DMS 273 (cell line): ENCODE results near the gene PARP8.
"Not testable (repeated sequence)": the region's sequence is repeated elsewhere in the genome, so short reads cannot be mapped to it uniquely, and the experiment has no call there.

Source experiments
- DNase-seq: peaks from one replicate; lab custom pipeline; 2025; ENCODE audit not compliant: unreplicated experiment; lab: John Stamatoyannopoulos, UW

Gene PARP8, protein sequence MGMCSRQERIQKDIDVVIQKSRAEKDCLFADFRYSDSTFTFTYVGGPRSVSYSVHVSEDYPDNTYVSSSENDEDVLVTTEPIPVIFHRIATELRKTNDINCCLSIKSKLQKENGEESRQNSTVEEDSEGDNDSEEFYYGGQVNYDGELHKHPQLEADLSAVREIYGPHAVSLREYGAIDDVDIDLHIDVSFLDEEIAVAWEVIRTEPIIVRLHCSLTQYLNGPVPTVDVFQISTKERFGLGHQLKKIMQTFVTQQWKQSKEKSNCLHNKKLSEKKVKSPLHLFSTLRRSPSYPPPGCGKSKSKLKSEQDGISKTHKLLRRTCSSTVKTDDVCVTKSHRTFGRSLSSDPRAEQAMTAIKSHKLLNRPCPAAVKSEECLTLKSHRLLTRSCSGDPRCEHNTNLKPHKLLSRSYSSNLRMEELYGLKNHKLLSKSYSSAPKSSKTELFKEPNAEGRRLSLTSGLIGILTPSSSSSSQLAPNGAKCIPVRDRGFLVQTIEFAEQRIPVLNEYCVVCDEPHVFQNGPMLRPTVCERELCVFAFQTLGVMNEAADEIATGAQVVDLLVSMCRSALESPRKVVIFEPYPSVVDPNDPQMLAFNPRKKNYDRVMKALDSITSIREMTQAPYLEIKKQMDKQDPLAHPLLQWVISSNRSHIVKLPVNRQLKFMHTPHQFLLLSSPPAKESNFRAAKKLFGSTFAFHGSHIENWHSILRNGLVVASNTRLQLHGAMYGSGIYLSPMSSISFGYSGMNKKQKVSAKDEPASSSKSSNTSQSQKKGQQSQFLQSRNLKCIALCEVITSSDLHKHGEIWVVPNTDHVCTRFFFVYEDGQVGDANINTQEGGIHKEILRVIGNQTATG

DNA sequence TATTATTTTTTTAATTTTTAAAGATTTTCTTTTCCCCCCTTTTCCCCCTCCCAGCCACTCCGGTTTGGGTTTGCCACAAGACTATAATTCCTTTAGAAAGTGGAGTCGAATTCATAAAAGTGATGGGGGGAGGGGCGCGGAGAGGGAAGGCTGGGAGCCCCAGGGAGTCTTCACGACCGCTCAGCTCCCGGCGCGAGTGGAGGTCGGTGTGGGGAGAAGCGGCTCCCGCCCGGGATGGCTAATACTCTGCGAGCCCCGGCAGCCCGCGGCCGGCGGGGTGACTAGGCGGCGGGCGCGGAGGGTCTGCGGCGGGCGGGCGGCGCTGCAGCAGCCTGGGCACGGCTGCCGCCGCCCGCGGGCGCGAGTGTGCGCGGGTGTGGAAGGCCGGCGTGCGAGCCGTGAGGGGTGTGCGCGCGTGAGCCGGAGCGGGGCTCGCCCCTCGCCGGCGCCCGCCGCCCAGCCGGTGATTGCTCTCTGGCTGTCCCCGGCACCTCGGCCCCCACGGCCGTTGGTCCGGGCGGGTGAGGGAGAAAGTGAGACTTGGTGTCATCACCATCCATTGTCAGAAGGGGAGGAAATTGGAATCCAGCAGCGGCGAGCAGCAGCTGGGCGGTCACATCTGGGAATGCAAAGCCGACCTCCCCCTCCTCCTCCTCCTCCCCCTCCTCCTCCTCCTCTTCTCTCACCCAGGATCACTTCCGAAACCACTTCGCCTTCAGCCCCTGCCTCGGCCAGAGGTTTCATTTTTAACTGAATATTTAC, at the start of gene PARP8:
Gene PARP8 (plus strand): TSS at position 377 of the 762 bp plus-strand sequence. CDS start 459 bp downstream, outside the sequence.
- peak; percentile 29 for DNase-seq

DNA sequence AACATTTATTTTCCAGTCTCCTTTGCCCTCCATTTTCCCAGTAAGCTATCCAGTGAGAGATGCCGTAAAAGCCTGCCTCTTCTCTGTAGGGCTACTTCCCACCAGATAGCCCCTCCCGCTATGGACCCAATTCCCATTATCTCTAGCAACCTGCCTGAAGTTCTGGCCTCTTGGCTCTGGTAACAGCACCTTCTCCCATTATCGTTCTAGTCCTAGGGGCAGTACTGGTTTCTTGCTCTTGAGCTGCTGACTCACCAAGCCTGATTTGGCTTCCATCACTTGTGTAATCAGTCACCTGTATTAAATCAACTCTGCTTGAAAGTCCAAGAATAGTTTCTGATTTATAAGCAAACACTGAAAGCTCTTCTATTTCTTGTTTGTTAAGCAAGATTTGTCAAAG, 42.8 kb upstream of the PARP8 start:
- DNase-seq = no peak

DNA sequence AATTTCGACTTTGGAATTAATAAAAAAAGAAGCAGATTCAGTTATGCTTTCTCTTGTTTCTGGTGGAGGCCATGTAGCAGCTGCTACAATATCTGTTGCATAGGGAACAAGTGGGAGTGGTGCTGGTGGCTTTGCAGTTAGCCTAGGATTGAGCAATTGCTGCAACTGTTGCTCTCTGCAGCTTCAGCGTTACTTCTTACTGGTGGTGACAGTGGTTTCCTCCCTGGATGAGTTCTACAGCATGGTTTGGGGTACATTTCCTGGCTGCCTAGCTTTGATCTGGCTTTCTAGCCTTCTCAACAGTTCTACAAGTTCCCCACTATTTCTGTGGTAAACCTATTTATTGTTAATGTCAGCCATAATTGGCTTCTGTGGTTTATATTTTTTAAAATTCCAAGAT, 31.6 kb upstream of the PARP8 start:
- DNase-seq = not testable (repeated sequence)

GRCh38 chr5:50637576-50637975, 28.9 kb upstream of the PARP8 start:
- not testable (repeated sequence) for DNase-seq

DNA sequence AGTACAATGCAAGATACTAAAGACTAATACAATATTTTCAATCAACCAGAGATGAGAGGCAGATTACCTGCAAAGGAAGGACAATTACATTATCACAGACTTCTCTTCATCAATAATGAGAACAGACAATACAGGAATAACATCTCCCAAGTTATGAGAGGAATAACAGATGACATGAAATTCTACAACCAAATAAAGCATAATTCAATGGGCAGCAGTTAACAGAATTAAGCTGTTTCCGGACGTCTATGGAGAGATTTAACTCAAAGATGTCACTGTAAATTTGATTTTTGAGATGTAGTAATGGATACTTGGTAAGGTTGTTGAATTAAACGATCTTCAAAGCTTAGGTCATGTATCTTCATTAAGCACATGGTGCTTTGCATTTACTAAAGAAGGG, 19.8 kb upstream of the PARP8 start:
- DNase-seq = no peak

DNA sequence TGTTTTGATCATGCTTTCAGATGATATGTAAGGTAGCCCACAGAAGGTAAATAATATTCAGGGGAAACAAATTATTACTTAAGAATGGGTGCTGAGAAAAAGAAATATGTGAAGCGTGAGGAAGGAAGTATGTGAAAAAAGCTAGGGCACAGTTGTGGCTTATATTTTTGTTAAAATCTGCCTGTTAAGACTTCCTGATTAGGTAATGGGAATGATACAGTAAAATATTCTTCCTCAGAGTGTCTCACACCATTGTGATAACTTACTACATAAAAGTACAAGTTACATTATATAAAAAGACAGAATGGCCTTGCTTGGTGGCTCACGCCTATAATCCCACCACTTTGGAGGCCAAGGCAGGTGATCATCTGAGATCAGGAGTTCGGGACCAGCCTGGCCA, 18.7 kb upstream of the PARP8 start:
- DNase-seq = no peak

- no peak for DNase-seq
These were observed 12.5 kb upstream of the PARP8 start for GRCh38 chr5:50653946-50654345.

DNA sequence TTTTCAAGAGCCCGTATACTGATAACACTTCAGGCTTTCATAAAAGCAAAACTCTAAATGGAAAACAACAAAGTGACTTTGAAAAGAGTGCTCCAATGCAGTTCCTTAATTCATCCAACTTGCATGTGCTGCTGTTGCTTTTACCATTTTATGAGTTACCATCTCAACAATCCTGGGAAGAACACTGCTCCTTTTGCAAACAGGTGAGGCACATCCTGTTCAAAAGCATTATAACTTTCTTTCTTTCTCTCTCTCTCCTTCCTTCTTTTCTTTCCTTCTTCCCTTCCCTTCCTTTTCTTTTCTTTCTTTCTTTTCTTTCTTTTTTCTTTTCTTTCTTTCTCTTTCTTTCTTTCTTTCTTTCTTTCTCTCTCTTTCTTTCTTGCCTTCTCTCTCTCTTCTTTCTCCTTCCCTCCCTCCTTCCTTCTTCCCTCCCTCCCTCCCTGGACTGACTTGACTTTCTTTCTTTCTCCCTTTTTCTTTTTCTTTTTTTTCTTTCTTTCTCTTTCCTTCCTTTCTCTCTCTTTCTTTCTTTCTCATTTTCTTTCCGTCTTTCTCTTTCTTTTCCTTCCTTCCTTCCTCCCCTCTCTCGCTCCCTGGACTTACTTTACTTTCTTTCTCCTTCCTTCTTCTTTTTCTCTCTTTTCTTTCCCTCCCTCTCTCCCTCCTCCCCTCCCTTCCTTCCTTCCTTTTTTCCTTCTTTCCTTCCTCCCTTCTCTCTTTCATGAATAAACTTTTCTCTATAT, 11.2 kb upstream of the PARP8 start:
- DNase-seq = no peak

- no peak for DNase-seq
These were observed 10.6 kb upstream of the PARP8 start for GRCh38 chr5:50655810-50656205.

GRCh38 chr5:50657044-50657443, 9.4 kb upstream of the PARP8 start:
- no peak for DNase-seq

DNA sequence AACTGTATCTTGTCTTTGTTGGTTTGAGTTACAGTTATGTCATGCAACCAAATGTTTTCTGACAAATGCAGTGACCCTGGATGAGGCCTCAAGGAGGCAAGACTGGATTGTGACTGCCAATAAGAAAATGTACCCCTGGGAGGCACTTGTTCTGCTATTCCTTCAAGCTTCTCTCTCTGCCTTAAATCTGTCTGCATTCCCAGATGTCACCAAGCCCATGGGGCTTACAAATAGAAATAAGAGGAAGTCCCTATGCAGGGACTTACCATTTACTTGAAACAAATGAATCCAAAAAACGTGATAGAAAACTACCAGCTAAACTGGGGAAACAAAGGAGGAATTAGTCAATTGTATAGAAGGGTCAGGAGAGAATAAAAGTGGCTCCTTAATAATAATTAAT, 8.2 kb upstream of the PARP8 start:
- no peak for DNase-seq

DNA sequence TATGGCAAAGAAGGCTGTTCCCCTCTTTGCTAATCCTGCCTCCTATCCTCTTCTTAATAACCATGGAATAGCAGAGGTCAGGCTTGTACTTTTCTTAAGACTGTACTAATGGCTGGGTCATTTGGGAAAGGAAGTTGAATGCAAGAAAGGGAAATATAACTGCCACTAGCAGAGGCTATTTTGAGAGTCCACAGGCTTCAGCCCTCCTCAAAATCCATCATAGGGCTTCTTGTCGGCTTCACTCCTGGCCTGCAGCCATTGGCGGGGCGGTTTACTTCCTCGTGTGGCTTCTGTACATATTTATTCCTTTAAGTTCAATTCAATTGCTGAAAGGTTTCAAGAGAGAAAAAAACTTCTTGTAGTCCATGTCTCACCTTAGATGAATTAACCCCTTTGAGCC, 2.8 kb upstream of the PARP8 start:
- DNase-seq = no peak

- DNase-seq = no peak
These were observed 1.3 kb upstream of the PARP8 start for GRCh38 chr5:50665091-50665490.

GRCh38 chr5:50665761-50666202, 655 bp upstream of the PARP8 start:
- DNase-seq = not testable (repeated sequence)

GRCh38 chr5:50667023-50667652, 701 bp downstream of the PARP8 start:
- DNase-seq = peak; percentile 49

GRCh38 chr5:50667653-50668595, 1.5 kb downstream of the PARP8 start:
- DNase-seq = peak; percentile 60

GRCh38 chr5:50668636-50669035, 2.2 kb downstream of the PARP8 start:
- DNase-seq = not testable (repeated sequence)

DNA sequence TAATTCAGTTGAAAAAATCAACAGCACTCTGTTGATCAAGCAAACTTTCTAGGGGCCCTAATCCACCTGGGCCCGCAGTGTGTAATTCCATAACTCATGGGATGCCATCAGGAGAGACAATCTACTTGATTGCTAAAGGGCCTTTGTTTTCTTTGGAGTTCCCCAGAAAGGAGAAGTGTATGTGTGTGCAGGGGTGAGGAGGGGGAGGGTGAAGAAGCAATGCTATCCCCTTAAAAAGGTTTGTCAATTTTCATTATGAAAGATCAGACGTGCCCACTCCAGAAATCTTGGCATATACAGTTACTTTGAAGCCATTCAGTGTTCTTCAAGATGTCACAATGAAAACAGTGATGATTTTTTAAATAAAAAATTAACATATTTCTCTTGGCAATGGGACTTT, 6.2 kb downstream of the PARP8 start:
- no peak for DNase-seq

DNA sequence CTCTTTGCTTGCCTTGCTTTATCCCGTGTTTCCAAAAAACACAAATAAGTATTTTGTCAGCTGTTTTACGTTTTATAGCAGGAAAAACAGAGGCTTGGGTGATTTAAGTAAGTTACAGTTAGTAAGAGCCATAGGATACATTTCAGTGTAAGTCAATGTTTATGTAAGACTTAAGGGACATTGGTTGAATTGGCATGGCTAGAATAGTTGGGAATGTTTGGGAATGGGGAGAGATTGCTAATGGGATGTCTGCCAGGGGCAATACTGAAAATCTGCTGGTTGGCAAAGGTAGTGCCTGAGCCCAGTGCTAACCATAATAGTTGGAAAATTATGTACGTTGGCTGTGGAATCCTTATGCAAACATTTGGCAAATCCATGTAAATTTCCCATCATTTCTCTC, 7.0 kb downstream of the PARP8 start:
- DNase-seq = not testable (repeated sequence)
